GM18861 (cell line): ENCODE results near the gene IMPA2.
A peak's percentile ranks its signal among the peaks of the same experiment; 100 is the strongest.
"Not testable (repeated sequence)": the region's sequence is repeated elsewhere in the genome, so short reads cannot be mapped to it uniquely, and the experiment has no call there.

ENCODE experiments used
- ATAC-seq: cut with Tn5 transposase; IDR thresholded peaks from one replicate; pipeline ENCODE4 v1.9.1; 2021; ENCODE audit not compliant: unreplicated experiment

Gene IMPA2

DNA sequence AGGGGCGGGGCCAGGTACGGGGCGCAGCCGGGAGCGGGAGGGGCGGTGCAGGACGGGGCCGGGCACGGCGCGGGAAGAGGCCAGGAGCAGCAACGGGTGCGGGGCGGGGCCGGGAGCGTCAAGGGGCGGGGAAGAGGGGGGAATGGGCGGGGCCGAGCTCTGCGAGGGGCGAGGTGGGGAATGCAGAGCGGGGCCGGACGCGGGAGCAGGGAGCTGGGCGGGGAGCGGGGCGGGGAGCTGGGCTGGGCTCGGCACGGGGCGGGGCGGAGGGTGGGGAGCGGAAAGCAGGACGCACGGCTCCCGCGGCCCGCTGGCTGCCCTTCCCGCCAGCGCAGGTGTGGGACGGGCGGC lies at the start of gene IMPA2:
Gene IMPA2 (plus strand): TSS at position 316 of the 351 bp plus-strand sequence. CDS start 163 bp downstream, outside the sequence.
- ATAC-seq, result peak; percentile 21

DNA sequence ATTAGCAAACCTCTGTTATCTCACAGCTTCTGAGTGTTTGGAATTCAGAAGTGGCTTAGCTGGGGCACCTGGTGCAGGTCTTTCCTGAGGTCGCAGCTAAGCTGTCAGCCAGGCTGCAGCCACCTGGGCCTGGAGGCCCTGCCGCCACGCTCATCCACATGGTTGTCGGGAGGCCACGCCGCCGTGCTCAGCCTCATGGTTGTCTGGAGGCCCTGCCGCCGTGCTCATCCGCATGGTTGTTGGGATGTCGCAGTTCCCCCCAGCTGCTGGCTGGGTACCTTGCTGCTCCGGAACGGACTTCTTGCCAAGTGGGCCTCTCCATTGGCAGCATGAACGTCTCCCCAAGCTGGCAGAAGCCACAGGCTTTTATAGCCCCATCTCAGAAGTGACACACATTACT lies 48.9 kb upstream of the IMPA2 start:
- ATAC-seq, result no peak

- no peak for ATAC-seq
These were observed 43.3 kb upstream of the IMPA2 start for GRCh38 chr18:11937874-11938478.

- no peak for ATAC-seq
These were observed 40.4 kb upstream of the IMPA2 start for GRCh38 chr18:11940956-11941355.

DNA sequence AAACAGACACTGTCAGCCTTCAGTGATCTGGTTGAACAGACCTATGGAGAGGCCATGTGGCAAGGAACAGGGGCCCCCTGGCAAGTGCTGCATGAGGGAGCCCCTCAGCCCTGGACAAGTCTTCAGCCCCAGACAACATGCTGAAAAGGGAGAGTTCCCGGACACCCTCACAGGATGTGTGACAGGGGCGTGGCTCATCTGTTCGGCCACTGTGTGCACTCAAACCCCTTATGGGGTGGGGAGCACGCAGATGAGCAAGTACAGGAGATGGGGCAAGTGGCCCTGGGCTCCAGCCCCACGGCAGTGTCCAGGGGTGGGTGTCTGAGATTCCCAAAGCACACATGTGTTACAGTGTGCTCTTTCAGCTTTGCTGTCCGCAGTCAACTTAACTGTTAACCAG lies 37.8 kb upstream of the IMPA2 start:
- no peak for ATAC-seq

- ATAC-seq, result no peak
These were observed 37.1 kb upstream of the IMPA2 start for GRCh38 chr18:11944252-11944651.

DNA sequence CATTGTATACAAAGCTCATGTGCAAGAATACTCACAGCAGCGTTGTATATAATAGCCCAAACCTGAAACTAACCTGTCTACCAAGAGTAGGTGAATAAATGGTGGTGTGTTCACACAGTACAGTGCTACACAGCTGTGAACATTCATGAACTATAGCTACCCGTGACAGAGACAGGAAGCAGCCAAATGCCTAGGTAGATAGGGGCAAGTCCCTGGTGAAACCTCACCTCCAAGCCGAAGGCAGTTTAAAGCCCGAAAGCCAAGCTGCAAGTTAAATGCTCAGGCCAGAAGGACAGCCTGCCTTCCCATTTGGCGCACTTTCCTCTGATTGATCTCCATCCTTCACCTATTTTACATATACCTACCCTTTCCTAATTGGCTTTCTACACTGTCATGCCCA lies 36.5 kb upstream of the IMPA2 start:
- no peak for ATAC-seq

DNA sequence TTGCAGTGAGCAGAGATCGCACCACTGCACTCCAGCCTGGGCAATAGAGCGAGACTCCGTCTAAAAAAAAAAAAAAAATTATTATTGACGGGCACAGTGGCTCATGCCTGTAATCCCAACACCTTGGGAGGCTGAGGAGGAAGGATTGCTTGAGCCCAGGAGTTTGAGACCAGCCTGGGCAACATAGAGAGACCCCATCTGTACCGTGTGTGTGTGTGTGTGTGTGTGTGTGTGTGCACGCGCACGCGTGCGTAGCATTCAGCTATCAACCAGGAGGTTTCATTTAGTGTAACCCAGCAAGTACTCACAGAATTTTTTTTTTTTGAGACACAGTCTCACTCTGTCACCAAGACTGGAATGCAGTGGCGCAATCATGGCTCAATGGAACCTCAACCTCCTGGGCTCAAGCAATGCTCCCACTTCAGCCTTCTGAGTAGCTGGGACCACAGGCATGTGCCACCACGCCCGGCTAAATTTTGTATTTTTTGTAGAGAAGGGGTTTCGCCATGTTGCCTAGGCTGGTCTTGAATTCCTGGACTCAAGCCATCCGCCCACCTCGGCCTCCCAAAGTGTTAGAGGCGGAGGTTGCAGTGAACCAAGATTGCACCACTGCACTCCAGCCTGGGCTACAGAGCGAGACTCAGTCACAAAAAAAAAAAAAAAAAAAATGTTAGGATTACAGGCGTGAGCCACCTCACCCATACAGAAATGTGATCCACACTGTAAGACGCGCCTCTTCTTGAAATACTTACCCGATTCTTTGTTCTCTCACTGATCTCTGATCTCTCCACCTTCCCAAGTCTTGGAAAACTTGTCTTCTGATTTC lies 35.3 kb upstream of the IMPA2 start:
- ATAC-seq, result not testable (repeated sequence)

DNA sequence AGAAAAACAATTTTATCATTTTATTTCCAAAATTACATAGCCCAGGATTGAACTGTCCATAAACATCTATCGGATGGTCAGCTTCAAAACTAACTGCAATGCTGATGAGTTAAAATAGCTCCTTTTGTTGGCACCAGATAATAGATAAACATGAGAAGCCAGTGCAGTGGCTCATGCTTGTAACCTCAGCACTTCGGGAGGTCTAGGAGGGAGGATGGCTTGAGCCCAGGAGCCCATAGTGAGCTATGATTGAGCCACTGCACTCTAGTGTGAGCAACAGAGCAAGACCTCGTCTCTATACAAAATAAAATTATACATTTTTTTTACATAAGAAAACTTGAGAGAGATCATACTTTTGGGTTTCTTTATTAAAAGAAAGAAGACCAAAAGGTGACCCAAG lies 34.6 kb upstream of the IMPA2 start:
- ATAC-seq, result peak; percentile 18

GRCh38 chr18:11947214-11948191 lies 33.8 kb upstream of the IMPA2 start:
- peak; percentile 84 for ATAC-seq

DNA sequence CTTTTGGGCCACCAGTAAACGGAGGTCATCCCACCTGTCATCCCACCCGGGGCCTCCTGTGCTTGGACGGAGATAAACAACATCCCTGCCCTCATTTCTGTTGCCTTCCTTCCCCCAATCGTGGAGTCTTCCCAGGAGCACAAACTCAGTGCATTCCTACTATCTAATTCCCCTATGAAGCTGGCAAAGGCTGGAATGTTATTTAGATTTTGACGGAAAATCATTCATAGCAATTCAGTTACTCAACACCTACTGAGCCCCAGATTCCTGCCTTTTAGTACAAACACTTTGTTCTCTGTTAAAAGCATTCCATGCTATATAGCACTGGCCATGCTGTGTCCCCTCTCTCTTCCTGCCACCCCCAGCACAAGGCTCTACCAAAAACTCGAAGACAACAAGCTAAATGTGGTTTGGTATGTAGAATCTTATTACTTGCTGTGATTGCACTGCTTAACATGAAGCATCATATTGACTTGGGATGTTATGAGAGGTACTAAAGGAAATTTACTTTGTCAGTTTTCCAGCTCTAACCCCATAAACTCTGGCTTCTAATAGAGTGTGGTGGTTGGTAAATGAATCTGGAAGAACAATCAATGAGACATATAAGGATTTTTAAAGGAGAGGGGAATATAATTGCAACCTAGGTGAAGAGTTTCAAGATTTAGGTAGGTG lies 32.3 kb upstream of the IMPA2 start:
- no peak for ATAC-seq

DNA sequence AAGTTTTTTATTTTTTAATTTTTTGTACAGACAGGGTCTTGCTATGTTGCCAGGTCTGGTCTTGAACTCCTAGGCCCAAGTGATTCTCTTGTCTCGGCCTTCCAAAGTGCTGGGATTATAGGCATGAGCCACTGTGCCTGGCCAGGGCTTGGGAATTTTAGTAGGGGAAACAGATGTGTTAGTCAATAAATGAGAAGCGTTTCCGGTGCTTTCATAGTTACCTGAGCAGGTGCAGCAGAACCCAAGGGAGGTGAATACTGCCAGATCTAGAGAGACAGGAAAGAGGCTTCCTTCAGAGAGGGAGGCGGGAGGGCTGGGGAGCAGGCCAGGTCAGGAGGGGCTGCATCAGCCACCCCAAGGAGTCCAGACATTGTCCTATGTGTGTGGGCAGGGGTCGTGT lies 30.5 kb upstream of the IMPA2 start:
- no peak for ATAC-seq

GRCh38 chr18:11951390-11951851 lies 29.9 kb upstream of the IMPA2 start:
- ATAC-seq, result no peak

- no peak for ATAC-seq
These were observed 28.2 kb upstream of the IMPA2 start for GRCh38 chr18:11953113-11953512.

GRCh38 chr18:11955239-11956029 lies 25.9 kb upstream of the IMPA2 start:
- ATAC-seq, result no peak

GRCh38 chr18:11956371-11957308 lies 24.7 kb upstream of the IMPA2 start:
- ATAC-seq, result no peak

DNA sequence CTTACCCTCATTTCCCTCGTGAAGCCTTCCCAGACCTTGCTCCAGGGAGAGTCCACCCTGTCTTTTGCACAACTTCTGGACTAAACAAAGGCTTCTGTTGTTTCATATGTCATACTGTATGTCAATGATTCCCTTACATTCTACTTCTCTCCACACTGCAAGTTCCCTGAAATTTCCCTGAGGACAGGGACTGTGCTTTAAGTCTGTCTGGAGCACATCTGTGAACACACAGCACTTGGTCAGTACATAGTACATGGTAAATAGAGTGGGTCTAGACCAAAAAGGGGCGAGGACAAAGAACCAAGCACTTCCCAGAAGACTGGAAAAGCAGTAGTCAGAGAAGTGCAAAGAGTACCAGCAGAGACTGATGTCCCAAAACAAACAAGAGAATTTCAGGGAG lies 23.7 kb upstream of the IMPA2 start:
- no peak for ATAC-seq

- not testable (repeated sequence) for ATAC-seq
These were observed 21.7 kb upstream of the IMPA2 start for GRCh38 chr18:11959651-11960050.
